Measurements from ENCODE around the gene MTTP.

MTTP gene

DNA sequence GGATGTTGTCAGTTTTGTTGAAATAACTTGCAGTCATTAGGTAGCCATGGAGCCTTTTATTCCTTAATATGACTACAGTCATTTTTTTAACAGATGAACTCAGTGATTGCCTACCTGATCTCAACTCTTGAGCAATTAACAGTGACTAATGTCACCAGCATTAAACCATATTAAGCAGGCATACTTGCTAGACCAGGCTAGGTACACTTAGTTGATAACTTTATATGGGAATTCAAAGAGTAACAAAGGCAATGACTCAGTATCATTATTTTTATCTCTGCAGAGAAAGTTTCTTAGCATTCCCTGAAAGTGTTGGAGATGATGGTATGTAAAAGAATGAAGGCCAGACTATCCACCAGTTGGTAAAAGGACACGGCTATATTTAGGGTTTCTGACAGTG lies 83.2 kb downstream of the MTTP start, which contains the start of gene C4orf54:
Gene C4orf54 (minus strand): TSS at position 31 of the 400 bp plus-strand sequence. CDS start 3,180 bp downstream, outside the sequence.
- H3K9me3 ChIP-seq (ENCODE audit: severe bottlenecking) = no peaks in the 10 kb centered on the region
- peak; percentile 81 for ATAC-seq (ENCODE audit: low read depth)
- no peaks in the 10 kb centered on the region for H3K27me3 ChIP-seq (ENCODE audit: insufficient read depth, poor library complexity, severe bottlenecking)
- no peak within 1 kb of the TSS for H3K27ac ChIP-seq (ENCODE audit: poor library complexity, severe bottlenecking)
- no peak within 1 kb of the TSS for H3K4me3 ChIP-seq (ENCODE audit: severe bottlenecking)
- H3K4me1 ChIP-seq (ENCODE audit: insufficient read depth, poor library complexity, severe bottlenecking) = peaks cover 20% of the 10 kb centered on the region
- TF ChIP-seq, protein P1, sequence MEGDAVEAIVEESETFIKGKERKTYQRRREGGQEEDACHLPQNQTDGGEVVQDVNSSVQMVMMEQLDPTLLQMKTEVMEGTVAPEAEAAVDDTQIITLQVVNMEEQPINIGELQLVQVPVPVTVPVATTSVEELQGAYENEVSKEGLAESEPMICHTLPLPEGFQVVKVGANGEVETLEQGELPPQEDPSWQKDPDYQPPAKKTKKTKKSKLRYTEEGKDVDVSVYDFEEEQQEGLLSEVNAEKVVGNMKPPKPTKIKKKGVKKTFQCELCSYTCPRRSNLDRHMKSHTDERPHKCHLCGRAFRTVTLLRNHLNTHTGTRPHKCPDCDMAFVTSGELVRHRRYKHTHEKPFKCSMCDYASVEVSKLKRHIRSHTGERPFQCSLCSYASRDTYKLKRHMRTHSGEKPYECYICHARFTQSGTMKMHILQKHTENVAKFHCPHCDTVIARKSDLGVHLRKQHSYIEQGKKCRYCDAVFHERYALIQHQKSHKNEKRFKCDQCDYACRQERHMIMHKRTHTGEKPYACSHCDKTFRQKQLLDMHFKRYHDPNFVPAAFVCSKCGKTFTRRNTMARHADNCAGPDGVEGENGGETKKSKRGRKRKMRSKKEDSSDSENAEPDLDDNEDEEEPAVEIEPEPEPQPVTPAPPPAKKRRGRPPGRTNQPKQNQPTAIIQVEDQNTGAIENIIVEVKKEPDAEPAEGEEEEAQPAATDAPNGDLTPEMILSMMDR (IDR thresholded peaks at IDR 0.05; ENCODE audit: poor library complexity, severe bottlenecking) = no peak
- no peak for DNase-seq (ENCODE audit: low spot score)
- no peaks in the 10 kb centered on the region for H3K36me3 ChIP-seq (ENCODE audit: low read depth)

GRCh38 chr4:99658666-99659065 lies 84.0 kb downstream of the MTTP start:
- Histone ChIP-seq H3K9me3 (ENCODE audit: severe bottlenecking) (no peaks in the 10 kb centered on the region), H3K27me3 (ENCODE audit: insufficient read depth, poor library complexity, severe bottlenecking) (no peaks in the 10 kb centered on the region), H3K4me3 (ENCODE audit: severe bottlenecking) (no peak overlapping the region), H3K36me3 (ENCODE audit: low read depth) (no peaks in the 10 kb centered on the region), H3K4me1 (ENCODE audit: insufficient read depth, poor library complexity, severe bottlenecking) (peaks cover 20% of the 10 kb centered on the region), H3K27ac (ENCODE audit: poor library complexity, severe bottlenecking) (no peak overlapping the region)
- TF ChIP-seq, protein P1 (IDR thresholded peaks at IDR 0.05; ENCODE audit: poor library complexity, severe bottlenecking) = no peak
- ATAC-seq (ENCODE audit: low read depth) = no peak
- no peak for DNase-seq (ENCODE audit: low spot score)

DNA sequence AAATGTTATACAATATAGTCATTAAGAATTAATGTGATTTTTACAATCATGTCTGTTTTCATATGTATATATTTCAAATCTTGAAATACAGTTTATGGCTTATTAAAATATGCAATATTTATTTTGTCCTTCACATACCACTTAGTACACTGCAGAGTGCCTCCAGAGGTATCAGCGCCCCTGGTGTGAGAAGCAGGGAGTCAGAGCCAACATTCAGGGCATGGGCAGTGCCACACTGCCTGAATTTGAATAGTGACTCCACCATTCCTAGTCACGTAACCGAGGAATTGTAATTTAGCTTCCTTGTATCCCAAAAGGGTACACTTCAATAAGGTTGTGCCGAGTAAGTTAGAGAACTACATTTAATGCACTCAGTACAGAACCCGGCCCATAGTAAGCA lies 87.3 kb downstream of the MTTP start:
- ATAC-seq (ENCODE audit: low read depth) (no peak), DNase-seq (ENCODE audit: low spot score) (no peak)
- Histone ChIP-seq H3K9me3 (ENCODE audit: severe bottlenecking) (no peaks in the 10 kb centered on the region), H3K27me3 (ENCODE audit: insufficient read depth, poor library complexity, severe bottlenecking) (no peaks in the 10 kb centered on the region), H3K4me1 (ENCODE audit: insufficient read depth, poor library complexity, severe bottlenecking) (peaks cover 9% of the 10 kb centered on the region), H3K27ac (ENCODE audit: poor library complexity, severe bottlenecking) (no peak overlapping the region), H3K4me3 (ENCODE audit: severe bottlenecking) (no peak overlapping the region), H3K36me3 (ENCODE audit: low read depth) (no peaks in the 10 kb centered on the region)
- TF ChIP-seq, protein P1 (IDR thresholded peaks at IDR 0.05; ENCODE audit: poor library complexity, severe bottlenecking) = no peak

- H3K4me1 ChIP-seq (ENCODE audit: insufficient read depth, poor library complexity, severe bottlenecking) = no peaks in the 10 kb centered on the region
- no peaks in the 10 kb centered on the region for H3K36me3 ChIP-seq (ENCODE audit: low read depth)
- no peak overlapping the region for H3K4me3 ChIP-seq (ENCODE audit: severe bottlenecking)
- DNase-seq (ENCODE audit: low spot score) (no peak), ATAC-seq (ENCODE audit: low read depth) (no peak)
- H3K9me3 ChIP-seq (ENCODE audit: severe bottlenecking) = no peaks in the 10 kb centered on the region
- TF ChIP-seq, protein P1 (IDR thresholded peaks at IDR 0.05; ENCODE audit: poor library complexity, severe bottlenecking) = no peak
- no peak overlapping the region for H3K27ac ChIP-seq (ENCODE audit: poor library complexity, severe bottlenecking)
- H3K27me3 ChIP-seq (ENCODE audit: insufficient read depth, poor library complexity, severe bottlenecking) = no peaks in the 10 kb centered on the region
Measured at GRCh38 chr4:99664716-99665115, 90.1 kb downstream of the MTTP start.

GRCh38 chr4:99665983-99666382 lies 91.4 kb downstream of the MTTP start:
- Histone ChIP-seq H3K4me1 (ENCODE audit: insufficient read depth, poor library complexity, severe bottlenecking) (no peaks in the 10 kb centered on the region), H3K9me3 (ENCODE audit: severe bottlenecking) (no peaks in the 10 kb centered on the region), H3K27me3 (ENCODE audit: insufficient read depth, poor library complexity, severe bottlenecking) (no peaks in the 10 kb centered on the region), H3K4me3 (ENCODE audit: severe bottlenecking) (no peak overlapping the region), H3K27ac (ENCODE audit: poor library complexity, severe bottlenecking) (no peak overlapping the region), H3K36me3 (ENCODE audit: low read depth) (no peaks in the 10 kb centered on the region)
- TF ChIP-seq, protein P1 (IDR thresholded peaks at IDR 0.05; ENCODE audit: poor library complexity, severe bottlenecking) = no peak
- no peak for ATAC-seq (ENCODE audit: low read depth)
- DNase-seq (ENCODE audit: low spot score) = no peak
